ENCODE results near the gene C11orf52.
A peak's percentile ranks its signal among the peaks of the same experiment; 100 is the strongest.

The C11orf52 gene

GRCh38 chr11:111934306-111934705 lies 15.6 kb downstream of the C11orf52 start:
- no peak overlapping the region for H4K12ac ChIP-seq (ENCODE audit: low read depth, low read length)
- WGBS (ENCODE audit: extremely low coverage, insufficient coverage, insufficient read length) = no CpG with 5 or more reads among the region's 1 CpG
- H3K79me2 ChIP-seq (ENCODE audit: control insufficient read depth, insufficient read depth, low read length, poor library complexity) = peaks cover 2% of the 10 kb centered on the region
- H4K91ac ChIP-seq (ENCODE audit: low read depth, low read length) = no peak overlapping the region
- H3K14ac ChIP-seq (ENCODE audit: low read length) = no peak overlapping the region
- H2AK5ac ChIP-seq (ENCODE audit: low read length) = no peak overlapping the region
- peaks cover 8 to 10% of the 10 kb centered on the region in 2 experiments for H3K4me1 ChIP-seq (ENCODE audit: control insufficient read depth in 1 of 2, insufficient read depth in 2 of 2, low read length in 2 of 2)
- no peak overlapping the region for H2BK12ac ChIP-seq (ENCODE audit: low read length)
- no peak overlapping the region for H3K4me2 ChIP-seq (ENCODE audit: low read length)
- no peak overlapping the region for H3K4me3 ChIP-seq (ENCODE audit: low read depth, low read length)
- H3K79me1 ChIP-seq (ENCODE audit: low read length) = peaks cover 2% of the 10 kb centered on the region
- no peaks in the 10 kb centered on the region for H3K36me3 ChIP-seq (ENCODE audit: control insufficient read depth in 1 of 2, insufficient read depth in 2 of 2, low read length in 2 of 2)
- no peak overlapping the region for H3K27ac ChIP-seq (ENCODE audit: low read depth, low read length)
- H2AFZ ChIP-seq (ENCODE audit: insufficient read depth, low read length, poor library complexity) = no peak overlapping the region
- H3K23ac ChIP-seq (ENCODE audit: low read length) = no peak overlapping the region
- H3K9ac ChIP-seq (ENCODE audit: low read length) = no peak overlapping the region
- H4K8ac ChIP-seq (ENCODE audit: low read depth, low read length) = no peak overlapping the region
- H2BK120ac ChIP-seq (ENCODE audit: insufficient read depth, low read length, poor library complexity) = no peak overlapping the region
- H3K18ac ChIP-seq (ENCODE audit: low read length) = no peak overlapping the region
- no peak for DNase-seq
- no peak overlapping the region for H3K4ac ChIP-seq (ENCODE audit: low read depth, low read length)
- H3K27me3 ChIP-seq (ENCODE audit: insufficient read depth, low read length) = no peaks in the 10 kb centered on the region
- no peak overlapping the region for H2BK5ac ChIP-seq (ENCODE audit: low read depth, low read length, poor library complexity)
- peaks cover 2% of the 10 kb centered on the region for H3K9me3 ChIP-seq (ENCODE audit: insufficient read depth, low read depth, low read length)

GRCh38 chr11:111935317-111936039 lies 16.8 kb downstream of the C11orf52 start:
- H3K27me3 ChIP-seq (ENCODE audit: insufficient read depth, low read length) = no peaks in the 10 kb centered on the region
- H3K9ac ChIP-seq (ENCODE audit: low read length) = no peak overlapping the region
- H3K36me3 ChIP-seq (ENCODE audit: control insufficient read depth in 1 of 2, insufficient read depth in 2 of 2, low read length in 2 of 2) = no peaks in the 10 kb centered on the region
- H2BK120ac ChIP-seq (ENCODE audit: insufficient read depth, low read length, poor library complexity) = no peak overlapping the region
- H3K27ac ChIP-seq (ENCODE audit: low read depth, low read length) = no peak overlapping the region
- no peak overlapping the region for H3K18ac ChIP-seq (ENCODE audit: low read length)
- peak overlapping the region; percentile 51 for H2BK5ac ChIP-seq (ENCODE audit: low read depth, low read length, poor library complexity)
- H2AK5ac ChIP-seq (ENCODE audit: low read length) = no peak overlapping the region
- WGBS (ENCODE audit: extremely low coverage, insufficient coverage, insufficient read length) = no CpG with 5 or more reads among the region's 4 CpGs
- H3K4me1 ChIP-seq (ENCODE audit: control insufficient read depth in 1 of 2, insufficient read depth in 2 of 2, low read length in 2 of 2) = peaks cover 8 to 11% of the 10 kb centered on the region in 2 experiments
- peaks cover 2% of the 10 kb centered on the region for H3K9me3 ChIP-seq (ENCODE audit: insufficient read depth, low read depth, low read length)
- no peak overlapping the region for H3K4me2 ChIP-seq (ENCODE audit: low read length)
- peaks cover 2% of the 10 kb centered on the region for H3K79me2 ChIP-seq (ENCODE audit: control insufficient read depth, insufficient read depth, low read length, poor library complexity)
- H4K91ac ChIP-seq (ENCODE audit: low read depth, low read length) = peak overlapping the region; percentile 67
- H2AFZ ChIP-seq (ENCODE audit: insufficient read depth, low read length, poor library complexity) = no peak overlapping the region
- peaks cover 2% of the 10 kb centered on the region for H3K79me1 ChIP-seq (ENCODE audit: low read length)
- DNase-seq = peak in 1 of 2 donors; percentile 42
- H2BK12ac ChIP-seq (ENCODE audit: low read length) = peak overlapping the region; percentile 56
- no peak overlapping the region for H4K12ac ChIP-seq (ENCODE audit: low read depth, low read length)
- H3K4ac ChIP-seq (ENCODE audit: low read depth, low read length) = no peak overlapping the region
- H3K14ac ChIP-seq (ENCODE audit: low read length) = peak overlapping the region; percentile 34
- no peak overlapping the region for H3K23ac ChIP-seq (ENCODE audit: low read length)
- no peak overlapping the region for H3K4me3 ChIP-seq (ENCODE audit: low read depth, low read length)
- no peak overlapping the region for H4K8ac ChIP-seq (ENCODE audit: low read depth, low read length)

GRCh38 chr11:111936040-111936540 lies 17.4 kb downstream of the C11orf52 start:
- Histone ChIP-seq H3K18ac (ENCODE audit: low read length) (no peak overlapping the region), H3K9me3 (ENCODE audit: insufficient read depth, low read depth, low read length) (peaks cover 2% of the 10 kb centered on the region), H3K4me3 (ENCODE audit: low read depth, low read length) (no peak overlapping the region), H2BK5ac (ENCODE audit: low read depth, low read length, poor library complexity) (no peak overlapping the region), H3K27me3 (ENCODE audit: insufficient read depth, low read length) (no peaks in the 10 kb centered on the region), H4K12ac (ENCODE audit: low read depth, low read length) (no peak overlapping the region), H3K27ac (ENCODE audit: low read depth, low read length) (no peak overlapping the region), H3K9ac (ENCODE audit: low read length) (no peak overlapping the region), H3K4me2 (ENCODE audit: low read length) (no peak overlapping the region), H3K36me3 (ENCODE audit: control insufficient read depth in 1 of 2, insufficient read depth in 2 of 2, low read length in 2 of 2) (no peaks in the 10 kb centered on the region), H2BK12ac (ENCODE audit: low read length) (no peak overlapping the region), H3K79me1 (ENCODE audit: low read length) (peaks cover 2% of the 10 kb centered on the region), H3K4ac (ENCODE audit: low read depth, low read length) (no peak overlapping the region), H2AK5ac (ENCODE audit: low read length) (no peak overlapping the region), H4K8ac (ENCODE audit: low read depth, low read length) (no peak overlapping the region), H3K4me1 (ENCODE audit: control insufficient read depth in 1 of 2, insufficient read depth in 2 of 2, low read length in 2 of 2) (peaks cover 8 to 11% of the 10 kb centered on the region in 2 experiments), H3K23ac (ENCODE audit: low read length) (no peak overlapping the region), H2BK120ac (ENCODE audit: insufficient read depth, low read length, poor library complexity) (no peak overlapping the region), H2AFZ (ENCODE audit: insufficient read depth, low read length, poor library complexity) (no peak overlapping the region), H3K79me2 (ENCODE audit: control insufficient read depth, insufficient read depth, low read length, poor library complexity) (peaks cover 2% of the 10 kb centered on the region), H4K91ac (ENCODE audit: low read depth, low read length) (no peak overlapping the region), H3K14ac (ENCODE audit: low read length) (no peak overlapping the region)
- WGBS (ENCODE audit: extremely low coverage, insufficient coverage, insufficient read length) = no CpG with 5 or more reads among the region's 3 CpGs
- no peak for DNase-seq

- H4K91ac ChIP-seq (ENCODE audit: low read depth, low read length) = no peak overlapping the region
- no peak overlapping the region for H2AK5ac ChIP-seq (ENCODE audit: low read length)
- peaks cover 2% of the 10 kb centered on the region for H3K79me2 ChIP-seq (ENCODE audit: control insufficient read depth, insufficient read depth, low read length, poor library complexity)
- H2BK5ac ChIP-seq (ENCODE audit: low read depth, low read length, poor library complexity) = no peak overlapping the region
- DNase-seq = no peak
- H3K4me1 ChIP-seq (ENCODE audit: control insufficient read depth in 1 of 2, insufficient read depth in 2 of 2, low read length in 2 of 2) = peaks cover 8 to 11% of the 10 kb centered on the region in 2 experiments
- no peak overlapping the region for H3K14ac ChIP-seq (ENCODE audit: low read length)
- peak overlapping the region; percentile 2 for H4K8ac ChIP-seq (ENCODE audit: low read depth, low read length)
- no peak overlapping the region for H3K9ac ChIP-seq (ENCODE audit: low read length)
- no peak overlapping the region for H4K12ac ChIP-seq (ENCODE audit: low read depth, low read length)
- H3K79me1 ChIP-seq (ENCODE audit: low read length) = peaks cover 2% of the 10 kb centered on the region
- no peaks in the 10 kb centered on the region for H3K36me3 ChIP-seq (ENCODE audit: control insufficient read depth in 1 of 2, insufficient read depth in 2 of 2, low read length in 2 of 2)
- H3K4ac ChIP-seq (ENCODE audit: low read depth, low read length) = no peak overlapping the region
- no peak overlapping the region for H2BK120ac ChIP-seq (ENCODE audit: insufficient read depth, low read length, poor library complexity)
- peak overlapping the region; percentile 95 for H3K4me3 ChIP-seq (ENCODE audit: low read depth, low read length)
- H3K4me2 ChIP-seq (ENCODE audit: low read length) = peak overlapping the region; percentile 96
- H3K18ac ChIP-seq (ENCODE audit: low read length) = no peak overlapping the region
- H3K9me3 ChIP-seq (ENCODE audit: insufficient read depth, low read depth, low read length) = peaks cover 2% of the 10 kb centered on the region
- no peak overlapping the region for H3K23ac ChIP-seq (ENCODE audit: low read length)
- H2BK12ac ChIP-seq (ENCODE audit: low read length) = no peak overlapping the region
- WGBS (ENCODE audit: extremely low coverage, insufficient coverage, insufficient read length) = no CpG with 5 or more reads among the region's 9 CpGs
- H2AFZ ChIP-seq (ENCODE audit: insufficient read depth, low read length, poor library complexity) = peak overlapping the region; percentile 94
- H3K27ac ChIP-seq (ENCODE audit: low read depth, low read length) = no peak overlapping the region
- H3K27me3 ChIP-seq (ENCODE audit: insufficient read depth, low read length) = no peaks in the 10 kb centered on the region
Measured at GRCh38 chr11:111937461-111937769, 18.7 kb downstream of the C11orf52 start.

Measured in trophoblast cell (in vitro differentiated cells and primary cell).